HepG2 (cell line): ENCODE results near the gene ABCC1. TPM values are rescaled to one million over a fixed set of nuclear protein-coding genes. Genes with fewer than 3 reads are reported as not detected.

ENCODE experiments used
- CHD2 ChIP-seq: IDR thresholded peaks from 2 replicates; pipeline ENCODE4 v1.6.1; 2011; ENCODE audit warnings: low read depth, low read length, improper control_type of control experiment
- KMT2B ChIP-seq: IDR thresholded peaks from 2 replicates; pipeline ENCODE4 v1.6.1; 2016; ENCODE audit warnings: missing genetic modification reagents, missing compliant biosample characterization
- RXRB ChIP-seq: IDR thresholded peaks from 2 replicates; pipeline ENCODE4 v1.6.1; 2016; ENCODE audit warnings: borderline replicate concordance, missing genetic modification reagents, missing compliant biosample characterization
- ZNF562 ChIP-seq: sonication (generic); formaldehyde crosslinking; IDR thresholded peaks from 2 replicates; pipeline ENCODE4 v1.8.0; 2022; ENCODE audit warnings: missing genetic modification reagents, borderline replicate concordance
- polyA plus RNA-seq, 8 experiments: library from polyadenylated mRNA; depleted of rRNA in 3 of 8; stranded (reverse) in 7 of 8; unstranded in 1 of 8; fragments of >200 nt; fragmentation: Illumina TruSeq in 4 of 8; extraction: Trizol in 4 of 8; gene quantifications; 2 replicates each; pipeline versions ENCODE4 v1.2.1 to v1.2.3, GENCODE V29; 2011 to 2016; ENCODE audit warnings: low read depth in 4 of 8, missing spikeins in 1 of 8, mixed read lengths in 1 of 8; ENCODE audit not compliant: insufficient read depth in 1 of 8
- total RNA-seq, 5 experiments: library from RNA; depleted of rRNA; stranded (reverse); fragments of >200 nt; fragmentation: Illumina TruSeq; extraction: Trizol; gene quantifications; 2 replicates each; pipeline ENCODE4 v1.2.3, GENCODE V29; 2016; ENCODE audit warnings: low read depth in 1 of 5
- TF ChIP-seq, protein P1 (sequence below): sonication (generic); formaldehyde crosslinking; IDR thresholded peaks from 2 replicates; pipeline ENCODE4 v1.4.0; 2020; ENCODE audit warnings: missing genetic modification reagents, borderline replicate concordance
- TF ChIP-seq, protein P2 (sequence below): sonication (generic); formaldehyde crosslinking; IDR thresholded peaks from 2 replicates; pipeline ENCODE4 v1.4.0; 2020; ENCODE audit warnings: missing genetic modification reagents
- TF ChIP-seq, protein P3 (sequence below): sonication (generic); formaldehyde crosslinking; IDR thresholded peaks from 2 replicates; pipeline ENCODE4 v1.4.0; 2020; ENCODE audit warnings: missing genetic modification reagents
- TF ChIP-seq, protein P4 (sequence below): sonication (generic); formaldehyde crosslinking; conservative IDR thresholded peaks from 2 replicates; pipeline ENCODE4 v1.8.0; 2022; ENCODE audit warnings: missing genetic modification reagents
- TF ChIP-seq, protein P5 (sequence below): sonication (generic); formaldehyde crosslinking; IDR thresholded peaks from 2 replicates; pipeline ENCODE4 v1.5.0; 2020; ENCODE audit warnings: missing genetic modification reagents, mild to moderate bottlenecking, borderline replicate concordance
- TF ChIP-seq, protein P6 (sequence below): sonication (generic); formaldehyde crosslinking; IDR thresholded peaks from 2 replicates; pipeline ENCODE4 v1.5.0; 2020; ENCODE audit warnings: missing genetic modification reagents

The ABCC1 gene
- total and polyA plus RNA-seq, 2 of the 13 experiments (the other 11 are each of a cell fraction or from before 2014, with no cell fraction given): 13.0 to 30.6 TPM

DNA sequence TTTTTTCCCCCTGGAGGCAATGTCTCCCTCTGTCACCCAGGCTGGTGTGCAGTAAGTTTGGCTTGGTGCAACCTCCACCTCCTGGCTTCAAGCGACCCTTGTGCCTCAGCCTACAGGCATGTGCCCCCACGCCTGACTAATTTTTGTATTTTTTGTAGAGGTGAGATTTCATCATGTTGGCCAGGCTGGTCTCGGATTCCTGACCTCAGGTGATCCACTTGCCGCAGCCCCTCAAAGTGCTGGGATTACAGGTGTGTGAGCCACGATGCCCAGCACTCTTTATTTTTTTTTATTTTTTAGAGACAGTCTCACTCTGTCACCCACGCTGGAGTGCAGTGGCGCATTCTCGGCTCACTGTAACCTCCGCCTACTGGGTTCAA, 160.7 kb downstream of the ABCC1 start (continued):
- TF ChIP-seq RXRB (no peak), KMT2B (CRISPR knock-in tag) (no peak), ZNF562 (CRISPR knock-in tag) (no peak), CHD2 (no peak)
- TF ChIP-seq, protein P1, sequence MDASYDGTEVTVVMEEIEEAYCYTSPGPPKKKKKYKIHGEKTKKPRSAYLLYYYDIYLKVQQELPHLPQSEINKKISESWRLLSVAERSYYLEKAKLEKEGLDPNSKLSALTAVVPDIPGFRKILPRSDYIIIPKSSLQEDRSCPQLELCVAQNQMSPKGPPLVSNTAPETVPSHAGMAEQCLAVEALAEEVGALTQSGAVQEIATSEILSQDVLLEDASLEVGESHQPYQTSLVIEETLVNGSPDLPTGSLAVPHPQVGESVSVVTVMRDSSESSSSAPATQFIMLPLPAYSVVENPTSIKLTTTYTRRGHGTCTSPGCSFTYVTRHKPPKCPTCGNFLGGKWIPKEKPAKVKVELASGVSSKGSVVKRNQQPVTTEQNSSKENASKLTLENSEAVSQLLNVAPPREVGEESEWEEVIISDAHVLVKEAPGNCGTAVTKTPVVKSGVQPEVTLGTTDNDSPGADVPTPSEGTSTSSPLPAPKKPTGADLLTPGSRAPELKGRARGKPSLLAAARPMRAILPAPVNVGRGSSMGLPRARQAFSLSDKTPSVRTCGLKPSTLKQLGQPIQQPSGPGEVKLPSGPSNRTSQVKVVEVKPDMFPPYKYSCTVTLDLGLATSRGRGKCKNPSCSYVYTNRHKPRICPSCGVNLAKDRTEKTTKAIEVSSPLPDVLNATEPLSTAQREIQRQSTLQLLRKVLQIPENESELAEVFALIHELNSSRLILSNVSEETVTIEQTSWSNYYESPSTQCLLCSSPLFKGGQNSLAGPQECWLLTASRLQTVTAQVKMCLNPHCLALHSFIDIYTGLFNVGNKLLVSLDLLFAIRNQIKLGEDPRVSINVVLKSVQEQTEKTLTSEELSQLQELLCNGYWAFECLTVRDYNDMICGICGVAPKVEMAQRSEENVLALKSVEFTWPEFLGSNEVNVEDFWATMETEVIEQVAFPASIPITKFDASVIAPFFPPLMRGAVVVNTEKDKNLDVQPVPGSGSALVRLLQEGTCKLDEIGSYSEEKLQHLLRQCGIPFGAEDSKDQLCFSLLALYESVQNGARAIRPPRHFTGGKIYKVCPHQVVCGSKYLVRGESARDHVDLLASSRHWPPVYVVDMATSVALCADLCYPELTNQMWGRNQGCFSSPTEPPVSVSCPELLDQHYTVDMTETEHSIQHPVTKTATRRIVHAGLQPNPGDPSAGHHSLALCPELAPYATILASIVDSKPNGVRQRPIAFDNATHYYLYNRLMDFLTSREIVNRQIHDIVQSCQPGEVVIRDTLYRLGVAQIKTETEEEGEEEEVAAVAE (CRISPR knock-in tag): no peak
- TF ChIP-seq, protein P2, sequence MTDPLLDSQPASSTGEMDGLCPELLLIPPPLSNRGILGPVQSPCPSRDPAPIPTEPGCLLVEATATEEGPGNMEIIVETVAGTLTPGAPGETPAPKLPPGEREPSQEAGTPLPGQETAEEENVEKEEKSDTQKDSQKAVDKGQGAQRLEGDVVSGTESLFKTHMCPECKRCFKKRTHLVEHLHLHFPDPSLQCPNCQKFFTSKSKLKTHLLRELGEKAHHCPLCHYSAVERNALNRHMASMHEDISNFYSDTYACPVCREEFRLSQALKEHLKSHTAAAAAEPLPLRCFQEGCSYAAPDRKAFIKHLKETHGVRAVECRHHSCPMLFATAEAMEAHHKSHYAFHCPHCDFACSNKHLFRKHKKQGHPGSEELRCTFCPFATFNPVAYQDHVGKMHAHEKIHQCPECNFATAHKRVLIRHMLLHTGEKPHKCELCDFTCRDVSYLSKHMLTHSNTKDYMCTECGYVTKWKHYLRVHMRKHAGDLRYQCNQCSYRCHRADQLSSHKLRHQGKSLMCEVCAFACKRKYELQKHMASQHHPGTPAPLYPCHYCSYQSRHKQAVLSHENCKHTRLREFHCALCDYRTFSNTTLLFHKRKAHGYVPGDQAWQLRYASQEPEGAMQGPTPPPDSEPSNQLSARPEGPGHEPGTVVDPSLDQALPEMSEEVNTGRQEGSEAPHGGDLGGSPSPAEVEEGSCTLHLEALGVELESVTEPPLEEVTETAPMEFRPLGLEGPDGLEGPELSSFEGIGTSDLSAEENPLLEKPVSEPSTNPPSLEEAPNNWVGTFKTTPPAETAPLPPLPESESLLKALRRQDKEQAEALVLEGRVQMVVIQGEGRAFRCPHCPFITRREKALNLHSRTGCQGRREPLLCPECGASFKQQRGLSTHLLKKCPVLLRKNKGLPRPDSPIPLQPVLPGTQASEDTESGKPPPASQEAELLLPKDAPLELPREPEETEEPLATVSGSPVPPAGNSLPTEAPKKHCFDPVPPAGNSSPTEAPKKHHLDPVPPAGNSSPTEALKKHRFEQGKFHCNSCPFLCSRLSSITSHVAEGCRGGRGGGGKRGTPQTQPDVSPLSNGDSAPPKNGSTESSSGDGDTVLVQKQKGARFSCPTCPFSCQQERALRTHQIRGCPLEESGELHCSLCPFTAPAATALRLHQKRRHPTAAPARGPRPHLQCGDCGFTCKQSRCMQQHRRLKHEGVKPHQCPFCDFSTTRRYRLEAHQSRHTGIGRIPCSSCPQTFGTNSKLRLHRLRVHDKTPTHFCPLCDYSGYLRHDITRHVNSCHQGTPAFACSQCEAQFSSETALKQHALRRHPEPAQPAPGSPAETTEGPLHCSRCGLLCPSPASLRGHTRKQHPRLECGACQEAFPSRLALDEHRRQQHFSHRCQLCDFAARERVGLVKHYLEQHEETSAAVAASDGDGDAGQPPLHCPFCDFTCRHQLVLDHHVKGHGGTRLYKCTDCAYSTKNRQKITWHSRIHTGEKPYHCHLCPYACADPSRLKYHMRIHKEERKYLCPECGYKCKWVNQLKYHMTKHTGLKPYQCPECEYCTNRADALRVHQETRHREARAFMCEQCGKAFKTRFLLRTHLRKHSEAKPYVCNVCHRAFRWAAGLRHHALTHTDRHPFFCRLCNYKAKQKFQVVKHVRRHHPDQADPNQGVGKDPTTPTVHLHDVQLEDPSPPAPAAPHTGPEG: no peak
- TF ChIP-seq, protein P3, sequence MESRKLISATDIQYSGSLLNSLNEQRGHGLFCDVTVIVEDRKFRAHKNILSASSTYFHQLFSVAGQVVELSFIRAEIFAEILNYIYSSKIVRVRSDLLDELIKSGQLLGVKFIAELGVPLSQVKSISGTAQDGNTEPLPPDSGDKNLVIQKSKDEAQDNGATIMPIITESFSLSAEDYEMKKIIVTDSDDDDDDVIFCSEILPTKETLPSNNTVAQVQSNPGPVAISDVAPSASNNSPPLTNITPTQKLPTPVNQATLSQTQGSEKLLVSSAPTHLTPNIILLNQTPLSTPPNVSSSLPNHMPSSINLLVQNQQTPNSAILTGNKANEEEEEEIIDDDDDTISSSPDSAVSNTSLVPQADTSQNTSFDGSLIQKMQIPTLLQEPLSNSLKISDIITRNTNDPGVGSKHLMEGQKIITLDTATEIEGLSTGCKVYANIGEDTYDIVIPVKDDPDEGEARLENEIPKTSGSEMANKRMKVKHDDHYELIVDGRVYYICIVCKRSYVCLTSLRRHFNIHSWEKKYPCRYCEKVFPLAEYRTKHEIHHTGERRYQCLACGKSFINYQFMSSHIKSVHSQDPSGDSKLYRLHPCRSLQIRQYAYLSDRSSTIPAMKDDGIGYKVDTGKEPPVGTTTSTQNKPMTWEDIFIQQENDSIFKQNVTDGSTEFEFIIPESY: no peak
- TF ChIP-seq, protein P4, sequence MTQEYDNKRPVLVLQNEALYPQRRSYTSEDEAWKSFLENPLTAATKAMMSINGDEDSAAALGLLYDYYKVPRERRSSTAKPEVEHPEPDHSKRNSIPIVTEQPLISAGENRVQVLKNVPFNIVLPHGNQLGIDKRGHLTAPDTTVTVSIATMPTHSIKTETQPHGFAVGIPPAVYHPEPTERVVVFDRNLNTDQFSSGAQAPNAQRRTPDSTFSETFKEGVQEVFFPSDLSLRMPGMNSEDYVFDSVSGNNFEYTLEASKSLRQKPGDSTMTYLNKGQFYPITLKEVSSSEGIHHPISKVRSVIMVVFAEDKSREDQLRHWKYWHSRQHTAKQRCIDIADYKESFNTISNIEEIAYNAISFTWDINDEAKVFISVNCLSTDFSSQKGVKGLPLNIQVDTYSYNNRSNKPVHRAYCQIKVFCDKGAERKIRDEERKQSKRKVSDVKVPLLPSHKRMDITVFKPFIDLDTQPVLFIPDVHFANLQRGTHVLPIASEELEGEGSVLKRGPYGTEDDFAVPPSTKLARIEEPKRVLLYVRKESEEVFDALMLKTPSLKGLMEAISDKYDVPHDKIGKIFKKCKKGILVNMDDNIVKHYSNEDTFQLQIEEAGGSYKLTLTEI (CRISPR knock-in tag): no peak
- TF ChIP-seq, protein P5, sequence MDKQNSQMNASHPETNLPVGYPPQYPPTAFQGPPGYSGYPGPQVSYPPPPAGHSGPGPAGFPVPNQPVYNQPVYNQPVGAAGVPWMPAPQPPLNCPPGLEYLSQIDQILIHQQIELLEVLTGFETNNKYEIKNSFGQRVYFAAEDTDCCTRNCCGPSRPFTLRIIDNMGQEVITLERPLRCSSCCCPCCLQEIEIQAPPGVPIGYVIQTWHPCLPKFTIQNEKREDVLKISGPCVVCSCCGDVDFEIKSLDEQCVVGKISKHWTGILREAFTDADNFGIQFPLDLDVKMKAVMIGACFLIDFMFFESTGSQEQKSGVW (CRISPR knock-in tag): no peak
- TF ChIP-seq, protein P6, sequence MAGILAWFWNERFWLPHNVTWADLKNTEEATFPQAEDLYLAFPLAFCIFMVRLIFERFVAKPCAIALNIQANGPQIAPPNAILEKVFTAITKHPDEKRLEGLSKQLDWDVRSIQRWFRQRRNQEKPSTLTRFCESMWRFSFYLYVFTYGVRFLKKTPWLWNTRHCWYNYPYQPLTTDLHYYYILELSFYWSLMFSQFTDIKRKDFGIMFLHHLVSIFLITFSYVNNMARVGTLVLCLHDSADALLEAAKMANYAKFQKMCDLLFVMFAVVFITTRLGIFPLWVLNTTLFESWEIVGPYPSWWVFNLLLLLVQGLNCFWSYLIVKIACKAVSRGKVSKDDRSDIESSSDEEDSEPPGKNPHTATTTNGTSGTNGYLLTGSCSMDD (CRISPR knock-in tag): no peak
- TF ChIP-seq, all 625 proteins: peak for 0
